Rectal smooth muscle tissue (tissue), 1 donor: ENCODE results near the gene MRM2.

ENCODE experiments used
- H3K27ac ChIP-seq: one replicate; pipeline ENCODE4 v1.7.0; 2013; ENCODE audit warnings: low read depth, low read length, inconsistent platforms
- H3K27me3 ChIP-seq: one replicate; pipeline ENCODE4 v1.7.0; 2013; ENCODE audit warnings: low read length; ENCODE audit not compliant: control insufficient read depth, insufficient read depth
- H3K36me3 ChIP-seq: one replicate; pipeline ENCODE4 v1.7.0; 2013; ENCODE audit warnings: low read length; ENCODE audit not compliant: control insufficient read depth, insufficient read depth
- H3K4me1 ChIP-seq: one replicate; pipeline ENCODE4 v1.7.0; 2013; ENCODE audit warnings: low read length; ENCODE audit not compliant: control insufficient read depth, insufficient read depth
- H3K4me3 ChIP-seq: one replicate; pipeline ENCODE4 v1.7.0; 2013; ENCODE audit warnings: low read length
- H3K9ac ChIP-seq: one replicate; pipeline ENCODE4 v1.7.0; 2013; ENCODE audit warnings: low read length

MRM2 gene

DNA sequence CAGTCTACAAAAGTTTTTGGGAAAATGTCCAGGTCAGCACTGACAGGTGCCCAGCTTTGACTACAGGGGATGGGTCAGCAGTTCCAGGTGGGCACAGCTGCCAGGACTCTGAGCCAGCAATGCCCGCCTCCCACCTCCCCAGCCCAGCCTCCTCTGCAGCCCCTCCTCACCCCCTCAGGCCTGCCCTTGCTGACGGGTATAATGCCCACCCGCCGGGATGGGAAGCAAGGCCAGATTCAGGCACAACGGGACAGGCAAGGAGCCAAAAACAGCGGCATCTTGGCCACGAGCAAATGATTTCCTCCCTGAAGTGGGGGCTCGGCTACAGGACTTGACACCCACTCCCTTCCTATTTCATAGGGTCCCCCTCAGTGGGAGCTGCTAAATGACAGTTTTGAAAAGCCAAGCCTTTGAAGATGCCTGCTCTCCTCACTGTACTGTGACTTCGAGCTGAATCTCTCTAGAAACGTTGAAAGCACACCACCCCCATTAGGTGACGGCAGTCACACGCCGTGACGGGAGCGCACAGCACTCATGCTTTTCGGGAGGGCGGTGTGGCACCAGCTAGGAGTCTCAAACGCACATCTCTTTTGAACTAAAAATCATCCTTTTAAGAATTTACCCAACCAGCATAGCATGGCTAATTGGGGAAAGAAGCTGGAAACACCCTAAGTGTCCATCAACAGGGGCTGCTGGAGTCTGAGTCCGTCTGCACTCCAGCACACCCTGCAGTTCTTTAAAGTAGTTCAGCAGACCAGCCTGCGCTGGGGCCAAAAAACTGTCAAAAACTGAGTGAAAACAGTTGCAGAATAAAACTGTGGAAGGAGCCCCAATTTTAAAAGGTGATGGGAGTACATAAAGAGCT, 38.9 kb downstream of the MRM2 start:
- H3K4me3 ChIP-seq = no peak overlapping the region
- H3K4me1 ChIP-seq = peaks cover 18% of the 10 kb centered on the region
- H3K36me3 ChIP-seq = peaks cover 9% of the 10 kb centered on the region
- H3K27me3 ChIP-seq = no peaks in the 10 kb centered on the region
- H3K9ac ChIP-seq = no peak overlapping the region
- no peak overlapping the region for H3K27ac ChIP-seq

DNA sequence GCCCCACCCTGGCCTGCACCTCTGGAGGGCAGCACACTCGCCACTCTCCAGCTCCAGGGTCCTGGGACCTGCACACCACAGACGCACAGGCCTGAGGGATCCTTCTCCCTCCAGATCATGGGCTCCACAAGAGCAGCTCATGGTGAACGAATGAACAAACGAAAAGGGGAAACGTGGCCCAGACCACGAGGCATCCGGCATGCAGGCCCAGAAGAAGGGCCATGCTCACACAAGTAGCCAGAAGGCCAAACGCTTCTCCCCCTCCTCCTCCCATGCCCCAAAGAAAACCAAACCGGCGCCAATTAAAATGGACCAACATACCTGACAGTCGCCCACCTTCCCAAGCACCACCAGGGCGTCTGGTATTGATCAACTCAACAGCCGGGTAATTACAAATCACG, 39.6 kb downstream of the MRM2 start:
- Histone ChIP-seq H3K27me3 (no peaks in the 10 kb centered on the region), H3K4me1 (peaks cover 18% of the 10 kb centered on the region), H3K36me3 (peaks cover 5% of the 10 kb centered on the region), H3K27ac (no peak overlapping the region), H3K9ac (no peak overlapping the region), H3K4me3 (no peak overlapping the region)

GRCh38 chr7:2201686-2202360, 40.2 kb downstream of the MRM2 start:
- Histone ChIP-seq H3K4me1 (peaks cover 18% of the 10 kb centered on the region), H3K27me3 (no peaks in the 10 kb centered on the region), H3K36me3 (peaks cover 2% of the 10 kb centered on the region), H3K4me3 (no peak overlapping the region), H3K27ac (no peak overlapping the region), H3K9ac (no peak overlapping the region)

DNA sequence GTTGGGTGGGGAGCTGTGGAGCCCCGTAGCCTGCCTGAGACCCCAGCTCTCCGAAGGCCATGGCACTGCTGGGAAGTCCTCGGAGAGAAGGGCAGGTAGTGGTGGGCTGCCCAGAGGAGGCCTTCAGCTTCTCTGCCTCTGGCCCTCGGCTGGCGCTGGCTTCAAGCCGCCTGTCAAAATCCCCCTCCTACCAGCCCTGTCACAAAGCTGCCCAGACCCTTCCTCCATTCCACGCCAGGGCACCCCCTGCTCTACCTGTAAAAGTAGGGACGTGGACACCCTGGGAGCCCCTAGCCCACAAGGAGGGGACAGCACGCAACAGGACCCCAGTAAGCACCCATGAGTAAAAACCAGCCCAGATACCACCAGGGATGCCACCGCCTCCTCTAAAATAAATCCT, 40.9 kb downstream of the MRM2 start:
- Histone ChIP-seq H3K36me3 (peaks cover 2% of the 10 kb centered on the region), H3K4me3 (no peak overlapping the region), H3K27ac (no peak overlapping the region), H3K27me3 (no peaks in the 10 kb centered on the region), H3K9ac (no peak overlapping the region), H3K4me1 (peaks cover 18% of the 10 kb centered on the region)

DNA sequence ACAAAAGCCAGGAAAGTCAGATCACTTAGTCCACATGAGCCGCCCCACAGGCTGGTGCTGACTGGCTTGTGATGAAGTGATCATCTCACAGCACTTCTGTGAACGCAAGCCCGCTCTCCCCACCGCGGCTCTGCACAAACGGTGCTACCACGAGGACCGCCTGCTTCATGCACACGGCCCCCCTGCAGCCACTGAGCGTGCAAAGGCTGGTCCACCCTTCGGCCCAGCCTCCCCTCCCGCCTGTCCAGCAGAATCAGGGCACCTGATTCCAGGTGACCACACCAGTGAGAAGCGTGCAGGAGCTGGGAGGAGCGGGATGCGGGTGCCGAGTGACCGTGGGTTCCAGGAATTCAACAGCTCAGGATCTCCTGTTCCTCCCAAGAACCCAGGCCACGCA, 41.4 kb downstream of the MRM2 start:
- Histone ChIP-seq H3K9ac (no peak overlapping the region), H3K27ac (no peak overlapping the region), H3K4me1 (peaks cover 18% of the 10 kb centered on the region), H3K4me3 (no peak overlapping the region), H3K36me3 (peaks cover 4% of the 10 kb centered on the region), H3K27me3 (no peaks in the 10 kb centered on the region)

DNA sequence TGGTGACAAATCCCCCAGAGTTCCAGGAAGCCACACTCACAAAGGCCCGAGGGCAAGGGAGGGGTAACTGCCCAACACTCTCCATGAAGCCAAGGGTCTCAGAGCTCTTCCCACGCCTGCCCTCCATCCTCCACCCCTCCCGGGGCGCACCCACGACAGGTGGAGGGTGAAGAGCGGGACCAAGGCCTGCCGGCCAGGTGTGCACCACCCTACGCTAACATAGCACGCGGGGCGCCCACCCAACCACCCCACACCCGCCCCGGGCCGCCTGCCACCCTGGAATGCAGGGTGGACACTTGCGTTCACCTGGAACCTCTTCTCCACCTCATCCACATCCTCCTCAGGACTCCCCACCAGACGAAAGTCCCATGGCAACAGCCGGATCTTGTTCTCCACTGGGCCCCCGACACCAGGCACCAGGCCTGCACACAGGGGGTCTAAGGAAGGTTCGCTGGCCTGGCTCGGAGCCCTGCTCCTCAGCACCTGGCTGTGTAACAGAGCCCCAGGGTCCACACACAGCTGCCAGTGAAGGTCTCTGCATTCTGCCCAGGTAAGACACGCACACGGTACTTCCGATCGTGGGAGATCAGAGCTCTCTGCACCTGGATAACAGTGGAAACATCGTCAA, 41.9 kb downstream of the MRM2 start:
- no peaks in the 10 kb centered on the region for H3K27me3 ChIP-seq
- no peak overlapping the region for H3K9ac ChIP-seq
- H3K4me1 ChIP-seq = peaks cover 18% of the 10 kb centered on the region
- H3K36me3 ChIP-seq = peaks cover 5% of the 10 kb centered on the region
- no peak overlapping the region for H3K4me3 ChIP-seq
- H3K27ac ChIP-seq = no peak overlapping the region

DNA sequence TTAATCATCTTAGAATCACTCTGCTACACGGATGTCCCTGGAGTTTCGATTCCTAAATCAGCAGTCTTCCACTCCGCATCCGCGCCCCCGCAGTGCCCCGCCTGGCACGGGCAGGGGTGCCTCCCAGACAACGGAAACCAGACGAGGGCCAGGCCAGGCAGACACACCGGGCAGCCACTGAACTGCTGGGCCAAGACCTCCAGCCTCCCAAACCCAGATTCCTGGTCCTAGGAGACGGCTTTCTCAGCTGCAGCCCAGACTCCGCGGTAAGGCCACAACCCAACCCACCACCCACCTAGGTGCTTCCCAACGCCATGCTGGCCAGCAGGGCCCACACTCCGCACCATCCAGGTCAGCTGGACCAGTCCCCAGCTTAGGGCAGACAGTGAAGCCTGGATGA, 42.5 kb downstream of the MRM2 start:
- Histone ChIP-seq H3K4me1 (peaks cover 15% of the 10 kb centered on the region), H3K27me3 (no peaks in the 10 kb centered on the region), H3K36me3 (peaks cover 5% of the 10 kb centered on the region), H3K4me3 (no peak overlapping the region), H3K9ac (no peak overlapping the region), H3K27ac (no peak overlapping the region)

GRCh38 chr7:2198760-2199159, 43.2 kb downstream of the MRM2 start:
- Histone ChIP-seq H3K4me1 (peaks cover 7% of the 10 kb centered on the region), H3K27ac (no peak overlapping the region), H3K36me3 (peaks cover 5% of the 10 kb centered on the region), H3K4me3 (no peak overlapping the region), H3K27me3 (no peaks in the 10 kb centered on the region), H3K9ac (no peak overlapping the region)

DNA sequence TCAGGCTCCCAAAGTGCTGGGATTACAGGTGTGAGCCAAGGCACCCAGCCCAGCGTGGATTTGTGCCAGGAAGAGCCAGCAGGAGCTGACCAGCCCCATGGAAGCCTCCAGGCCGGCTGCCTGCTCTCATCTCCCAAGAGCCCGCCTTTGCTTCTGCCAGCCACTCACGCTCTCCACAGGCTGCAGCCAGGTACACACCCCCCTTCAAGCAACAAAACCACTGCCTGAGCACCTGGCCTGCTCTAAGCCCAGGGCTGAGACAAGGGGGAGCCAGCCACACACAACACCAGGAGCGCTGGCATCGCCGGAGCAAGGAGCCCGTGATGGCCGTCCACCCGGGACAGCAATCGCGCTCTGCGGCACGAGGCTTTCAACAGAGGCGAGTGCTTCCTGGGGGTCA, 43.8 kb downstream of the MRM2 start:
- Histone ChIP-seq H3K4me1 (peaks cover 3% of the 10 kb centered on the region), H3K27ac (no peak overlapping the region), H3K36me3 (peaks cover 8% of the 10 kb centered on the region)

DNA sequence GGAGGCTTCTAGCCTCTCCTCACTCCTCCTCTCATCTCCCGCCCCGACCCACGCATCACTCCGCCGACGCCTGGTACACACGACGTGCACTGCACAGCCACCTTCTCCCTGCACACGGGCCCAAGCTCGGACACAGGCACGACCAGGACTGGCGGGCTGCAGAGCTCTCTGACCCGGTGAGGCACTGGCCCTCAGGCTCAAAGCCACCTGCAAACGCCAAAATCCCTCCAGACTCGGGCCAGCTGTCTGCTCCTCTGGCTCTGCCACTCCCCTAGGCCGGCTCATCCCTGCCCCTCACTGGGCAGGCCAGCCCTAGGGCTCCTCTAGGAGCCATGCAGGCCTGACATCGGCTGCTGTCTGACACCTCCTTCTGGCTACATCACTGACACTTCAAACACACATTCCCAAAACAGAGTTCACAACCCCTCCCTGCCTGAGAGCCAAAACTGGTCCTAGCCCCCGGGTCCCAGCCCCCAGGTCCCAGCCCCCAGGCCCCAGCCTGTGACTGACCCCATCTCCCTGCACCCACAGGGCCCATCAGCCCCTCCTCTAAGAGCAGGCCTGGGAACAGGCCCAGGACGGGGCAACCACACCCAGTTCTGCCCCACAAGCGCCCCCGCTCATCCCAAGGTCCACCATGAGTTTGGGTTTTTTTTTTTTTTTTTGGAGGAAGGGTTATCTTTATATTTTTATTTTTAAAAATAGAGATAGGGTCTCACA, 44.4 kb downstream of the MRM2 start:
- Histone ChIP-seq H3K9ac (no peak overlapping the region), H3K27me3 (no peaks in the 10 kb centered on the region), H3K4me3 (no peak overlapping the region), H3K36me3 (peaks cover 11% of the 10 kb centered on the region), H3K4me1 (no peaks in the 10 kb centered on the region), H3K27ac (no peak overlapping the region)

More for the DNA sequence above, 43.8 kb downstream of the MRM2 start:
- no peaks in the 10 kb centered on the region for H3K27me3 ChIP-seq
- H3K4me3 ChIP-seq = no peak overlapping the region
- H3K9ac ChIP-seq = no peak overlapping the region

DNA sequence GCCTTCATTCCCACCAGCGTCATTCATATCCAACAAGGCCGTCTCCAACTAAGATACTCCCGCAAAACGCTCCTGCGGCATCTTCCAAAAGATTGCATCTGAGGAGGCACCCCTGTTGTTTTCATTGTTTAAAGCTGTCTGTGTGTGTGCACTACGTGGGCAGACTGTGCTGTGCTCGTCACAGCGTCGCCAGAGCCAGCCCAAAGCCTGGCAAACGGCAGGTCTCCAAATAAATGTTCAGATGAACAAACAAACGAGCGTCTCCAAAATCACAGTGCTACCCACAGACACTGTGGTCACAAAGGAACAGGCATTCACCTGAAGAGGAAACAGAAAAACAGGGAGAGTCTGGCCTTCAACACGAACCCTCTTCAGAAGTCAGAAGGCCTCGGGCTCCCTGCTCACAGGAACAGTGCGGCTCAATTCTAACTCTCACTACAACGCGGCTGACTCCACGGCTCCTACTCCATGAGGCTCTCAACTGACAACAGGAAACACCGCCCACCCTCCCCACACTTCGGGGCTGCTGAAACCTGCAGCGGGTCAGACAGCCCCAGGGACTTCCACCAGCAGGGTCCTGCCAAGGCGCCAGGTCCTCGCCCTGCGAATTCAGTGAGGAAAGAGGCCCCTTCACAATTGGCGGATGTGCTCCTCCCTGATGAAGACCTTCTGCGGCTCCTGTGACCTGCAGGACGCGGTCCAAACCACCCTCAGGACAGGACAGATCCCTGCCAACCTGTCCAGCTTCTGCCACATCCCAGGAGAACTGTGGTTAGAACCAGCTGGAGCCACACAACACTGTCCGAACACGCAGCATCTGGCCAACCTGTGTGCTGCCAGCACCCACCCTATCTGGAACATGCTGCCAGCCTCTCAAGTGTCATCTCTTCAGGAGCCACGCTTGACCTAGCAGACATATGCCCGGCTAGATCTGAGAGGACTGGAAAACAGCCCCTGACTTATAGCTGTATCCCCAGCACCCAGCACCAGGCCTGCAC, 45.3 kb downstream of the MRM2 start:
- H3K4me3 ChIP-seq = no peak overlapping the region
- no peak overlapping the region for H3K9ac ChIP-seq
- no peak overlapping the region for H3K27ac ChIP-seq
- H3K27me3 ChIP-seq = no peaks in the 10 kb centered on the region
- H3K36me3 ChIP-seq = peaks cover 11% of the 10 kb centered on the region
- H3K4me1 ChIP-seq = no peaks in the 10 kb centered on the region
